GM19238 (cell line): Measurements from ENCODE around the gene CDK4.

ENCODE experiments used
- DNase-seq: peaks from one replicate; pipeline ENCODE4 v3.0.0; 2011; ENCODE audit warnings: low spot score; ENCODE audit not compliant: insufficient read length

Gene CDK4

GRCh38 chr12:57771873-57772428 is 19.8 kb upstream of the CDK4 start, which contains the start of gene METTL1:
Gene METTL1 (minus strand): TSS chr12:57772105. CDS start chr12:57772083, 22 bp downstream.
- peak; percentile 92 for DNase-seq

- peak; percentile 86 for DNase-seq
Measured at GRCh38 chr12:57771236-57771872, 19.2 kb upstream of the CDK4 start.

DNA sequence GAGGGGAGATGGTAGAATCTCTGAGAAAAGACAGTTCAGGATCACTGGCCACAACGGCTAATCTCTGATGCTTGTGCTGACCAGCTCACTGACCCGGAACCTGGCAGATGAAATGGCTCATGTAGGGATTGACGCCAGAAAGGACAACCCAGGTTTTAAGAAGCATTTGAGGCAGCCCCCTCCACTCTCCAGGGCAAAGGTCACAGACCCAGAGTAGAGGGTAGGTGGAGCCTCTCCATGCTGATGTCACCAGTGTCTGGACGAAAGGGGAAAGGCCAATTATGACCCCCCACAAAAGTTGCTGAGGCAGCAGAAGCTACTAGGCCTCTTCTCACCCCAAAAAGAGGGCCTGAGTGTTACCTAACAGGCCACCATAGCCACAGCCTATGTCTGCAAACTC is 18.6 kb upstream of the CDK4 start:
- no peak for DNase-seq

DNA sequence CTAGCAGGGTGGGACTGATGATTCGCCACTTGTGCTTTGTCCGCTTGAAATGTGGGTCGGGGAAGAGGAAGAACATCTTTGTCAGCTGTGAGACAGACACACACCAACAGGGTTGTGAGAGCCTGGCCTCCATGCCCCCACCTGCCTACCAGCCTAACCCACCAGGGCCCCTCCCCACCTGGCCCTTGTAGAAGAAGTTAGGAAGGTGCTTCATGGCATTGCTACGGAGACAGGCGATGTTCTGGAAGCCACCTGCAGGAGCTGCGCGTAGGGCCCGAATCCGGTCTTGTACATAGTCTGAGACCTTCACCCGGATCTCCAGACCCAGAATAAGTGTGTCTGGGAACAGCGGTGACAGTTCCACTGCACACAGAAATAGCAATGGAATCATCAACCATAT is 17.5 kb upstream of the CDK4 start:
- no peak for DNase-seq

- no peak for DNase-seq
Measured at GRCh38 chr12:57767876-57768275, 15.8 kb upstream of the CDK4 start.

DNA sequence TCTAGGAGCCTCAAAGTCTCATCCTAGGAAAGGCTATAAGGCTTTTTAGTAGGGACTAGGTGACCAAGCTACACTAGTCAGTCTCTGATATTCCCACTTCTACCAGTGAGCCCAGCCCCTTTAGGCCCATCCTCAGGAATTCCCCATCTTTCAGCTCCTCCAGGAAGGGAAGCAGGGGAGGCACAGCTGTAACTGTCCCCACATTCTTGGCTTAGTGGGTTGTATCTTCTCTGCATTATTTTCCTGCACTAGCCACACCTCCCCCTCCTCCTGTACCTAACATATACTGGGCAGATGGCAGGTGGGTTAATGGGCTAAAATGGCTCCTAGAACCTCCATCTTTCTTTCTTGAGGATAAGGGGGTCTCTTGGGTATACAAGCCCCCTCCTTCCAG is 15.2 kb upstream of the CDK4 start:
- no peak for DNase-seq

- DNase-seq = no peak
Measured at GRCh38 chr12:57766464-57767304, 14.6 kb upstream of the CDK4 start, which contains the start of gene CYP27B1. Gene CYP27B1 (minus strand): TSS chr12:57767078. CDS start chr12:57767041, 37 bp downstream.

GRCh38 chr12:57765698-57766463 is 13.8 kb upstream of the CDK4 start:
- no peak for DNase-seq

GRCh38 chr12:57765003-57765697 is 13.0 kb upstream of the CDK4 start:
- no peak for DNase-seq

DNA sequence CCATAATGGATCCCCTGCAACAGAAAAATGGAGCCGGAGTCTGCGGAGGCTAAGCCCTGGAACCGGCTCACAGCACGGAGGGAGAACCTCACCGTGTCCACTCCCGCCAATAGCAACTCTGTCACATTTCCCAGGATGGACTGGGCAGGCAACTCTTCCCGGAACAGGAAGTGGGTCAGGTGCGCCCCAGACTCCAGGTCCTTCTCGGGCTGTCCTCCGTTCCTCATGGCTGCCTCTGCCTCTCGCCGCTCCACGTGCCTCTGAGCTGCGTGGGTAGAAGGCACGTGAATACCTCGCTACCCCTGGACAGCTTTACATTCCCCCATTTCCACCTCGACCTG is 12.5 kb upstream of the CDK4 start:
- DNase-seq = no peak

DNA sequence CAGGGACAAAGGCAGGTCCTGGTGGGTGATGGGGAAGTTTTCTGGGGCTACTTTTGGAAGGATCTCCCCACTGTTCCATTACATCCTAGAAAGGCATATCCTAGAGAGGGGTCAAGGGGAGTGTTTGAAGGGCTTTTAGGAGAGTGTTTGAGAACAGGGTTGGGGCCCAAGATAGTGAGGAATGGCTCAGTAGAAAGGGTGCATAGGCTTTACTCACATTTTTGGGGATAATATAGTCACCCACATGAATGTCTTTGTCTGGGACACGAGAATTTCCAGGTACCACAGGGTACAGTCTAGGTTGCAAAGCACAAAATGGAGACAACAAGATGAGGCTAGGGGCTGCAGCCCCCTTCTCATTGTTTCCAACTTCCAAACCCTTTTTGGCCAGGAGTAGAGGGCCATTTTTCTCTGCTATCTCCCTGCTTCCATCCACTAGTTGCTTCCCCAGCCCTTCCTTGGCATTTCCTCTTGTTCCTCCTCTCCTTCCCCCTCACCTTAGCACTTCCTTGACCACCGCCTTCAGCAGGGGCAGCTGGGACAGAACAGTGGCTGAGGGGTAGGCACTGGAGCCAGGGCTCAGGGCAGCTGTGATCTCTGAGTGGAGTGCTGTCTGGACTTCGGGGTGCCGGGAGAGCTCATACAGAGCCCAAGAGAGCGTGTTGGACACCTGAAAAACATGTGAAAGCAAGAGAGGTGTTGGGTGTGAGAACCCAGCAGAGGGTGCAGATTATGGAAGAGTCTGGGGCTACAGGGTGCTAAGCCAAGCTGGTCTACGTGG is 12.0 kb upstream of the CDK4 start:
- DNase-seq = no peak

- no peak for DNase-seq
Measured at GRCh38 chr12:57762463-57762862, 10.4 kb upstream of the CDK4 start.

- DNase-seq = no peak
Measured at GRCh38 chr12:57761391-57761998, 9.4 kb upstream of the CDK4 start.

DNA sequence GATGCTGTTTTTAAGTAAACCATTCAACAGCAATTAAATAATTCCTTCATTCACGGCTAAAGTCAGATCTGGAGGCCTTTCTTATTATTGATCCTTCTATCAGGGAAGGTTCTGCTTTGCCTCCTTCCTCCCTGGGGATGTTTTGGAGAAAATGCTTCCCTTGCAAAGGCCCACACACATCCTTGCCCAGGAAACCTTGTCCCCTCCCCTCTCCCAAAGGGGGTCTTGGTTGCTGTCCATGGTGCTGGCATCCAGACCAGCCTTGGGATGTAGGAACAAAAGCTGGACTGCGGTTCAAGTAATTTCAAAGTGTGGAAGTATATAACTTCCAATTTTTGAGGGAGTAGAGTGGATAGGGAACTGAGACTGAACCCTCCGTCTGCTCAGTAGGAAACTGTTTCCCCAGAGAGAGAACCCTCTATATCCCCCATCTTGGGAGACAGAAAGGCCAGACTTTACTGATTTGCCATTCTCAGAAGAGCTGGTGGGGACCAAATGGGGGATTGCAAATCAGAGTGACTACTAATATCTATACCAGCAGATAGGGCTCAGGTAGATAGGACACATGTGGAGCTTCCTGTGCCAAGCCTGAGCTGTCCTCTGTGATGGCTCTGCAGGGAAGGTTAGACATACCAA is 8.4 kb upstream of the CDK4 start:
- DNase-seq = no peak

GRCh38 chr12:57759360-57759980 is 7.4 kb upstream of the CDK4 start:
- no peak for DNase-seq

GRCh38 chr12:57758552-57759359 is 6.6 kb upstream of the CDK4 start:
- DNase-seq = no peak

GRCh38 chr12:57757771-57758170 is 5.7 kb upstream of the CDK4 start:
- DNase-seq = no peak
